ENCODE results near the gene ASXL1. TPM values are rescaled to one million over a fixed set of nuclear protein-coding genes. Genes with fewer than 3 reads are reported as not detected.
"Not testable (repeated sequence)": the region's sequence is repeated elsewhere in the genome, so short reads cannot be mapped to it uniquely, and the experiment has no call there.

Gene ASXL1
- 100 to 1,000 TPM; 155 to 162 TPM for total RNA-seq

- CTCF ChIA-PET = interaction anchor here (0.7 to 2.0 kb wide), 3 partner anchors 72 to 150 kb away, joined by 3 to 4 read pairs (median 3); no protein-coding TSS in a partner anchor
- intact Hi-C loops (cut with micrococcal nuclease) = loop anchor here (1.0 to 5.0 kb wide), 5 partner anchors 154 to 614 kb away; partner anchors contain the start of genes NOL4L and TM9SF4
- Mint-ChIP-seq H3K36me3 (ENCODE audit: low read depth) (peaks cover 20% of the 10 kb centered on the region), H3K27ac (peak within 1 kb of the TSS; percentile 100), H3K4me1 (ENCODE audit: low read depth) (peaks cover 67% of the 10 kb centered on the region), H3K4me3 (peak within 1 kb of the TSS; percentile 97), H3K27me3 (ENCODE audit: low read depth) (no peaks in the 10 kb centered on the region), H3K9me3 (no peaks in the 10 kb centered on the region)
- peak; percentile 97 for DNase-seq
Observed at GRCh38 chr20:32357869-32358631, at the start of gene ASXL1. ASXL1 (plus strand) TSS chr20:32358331; CDS start chr20:32358776, 445 bp downstream.

DNA sequence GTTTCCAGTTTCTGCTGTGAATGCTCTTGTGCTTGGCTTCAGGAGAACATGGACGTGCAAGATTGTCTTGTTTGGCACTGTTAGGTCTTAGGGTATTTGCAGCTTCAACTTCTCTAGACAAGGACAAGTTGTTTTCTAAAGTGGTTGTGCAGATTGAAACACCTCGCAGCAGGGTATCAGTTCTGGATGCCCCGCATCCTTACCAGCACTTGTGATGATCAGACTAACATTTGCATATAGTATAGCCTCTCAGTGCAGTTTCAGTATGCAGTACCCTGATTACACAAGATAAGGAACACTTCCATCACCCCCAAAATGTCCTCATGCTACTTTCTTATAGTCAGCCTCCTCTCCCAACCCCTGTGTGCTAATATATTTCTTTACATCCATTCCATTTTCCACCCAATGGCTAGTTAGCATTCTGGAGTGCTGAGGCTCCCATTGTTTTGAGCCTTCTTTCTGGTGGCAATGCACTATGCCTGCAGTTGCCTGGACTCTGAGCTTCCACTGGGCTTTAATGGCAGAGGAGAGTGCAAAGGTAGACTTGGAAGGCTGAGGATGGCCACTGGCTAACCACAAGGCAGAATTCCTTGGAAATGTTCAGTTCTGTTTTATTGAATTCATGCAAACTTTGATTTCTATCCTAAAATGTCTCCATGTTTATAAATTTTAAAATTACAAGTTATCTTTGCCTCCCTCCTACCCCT, 45.3 kb upstream of the ASXL1 start:
- H3K4me1 Mint-ChIP-seq (ENCODE audit: low read depth) = peaks cover 18% of the 10 kb centered on the region
- no peak overlapping the region for H3K27ac Mint-ChIP-seq
- no peaks in the 10 kb centered on the region for H3K27me3 Mint-ChIP-seq (ENCODE audit: low read depth)
- CTCF ChIA-PET = no interaction called here
- peaks cover 52% of the 10 kb centered on the region for H3K36me3 Mint-ChIP-seq (ENCODE audit: low read depth)
- DNase-seq = no peak
- no peak overlapping the region for H3K4me3 Mint-ChIP-seq
- no peaks in the 10 kb centered on the region for H3K9me3 Mint-ChIP-seq
- intact Hi-C loops (cut with micrococcal nuclease) = no loop called here

DNA sequence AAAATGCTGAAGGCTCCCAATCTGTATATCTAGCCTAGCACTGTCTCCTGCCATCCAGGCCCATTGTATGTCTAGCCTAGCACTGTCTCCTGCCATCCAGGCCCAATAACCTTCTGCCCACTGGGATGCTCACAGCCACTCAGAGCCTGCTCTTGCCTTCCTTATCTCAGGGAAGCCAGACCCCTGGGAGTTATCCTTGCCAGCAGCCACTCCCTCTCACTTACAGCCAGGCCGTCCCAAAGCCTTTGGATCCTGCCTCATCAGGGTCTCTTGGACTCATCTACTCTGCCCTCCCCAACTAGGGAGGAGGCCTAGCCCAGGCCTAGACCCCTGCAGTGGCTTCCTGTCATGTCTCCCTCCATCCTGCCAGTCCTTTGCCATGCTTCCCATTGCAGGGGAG, 43.4 kb upstream of the ASXL1 start:
- H3K4me3 Mint-ChIP-seq = no peak overlapping the region
- H3K4me1 Mint-ChIP-seq (ENCODE audit: low read depth) = peaks cover 22% of the 10 kb centered on the region
- peaks cover 59% of the 10 kb centered on the region for H3K36me3 Mint-ChIP-seq (ENCODE audit: low read depth)
- H3K27ac Mint-ChIP-seq = no peak overlapping the region
- H3K9me3 Mint-ChIP-seq = no peaks in the 10 kb centered on the region
- CTCF ChIA-PET = no interaction called here
- H3K27me3 Mint-ChIP-seq (ENCODE audit: low read depth) = no peaks in the 10 kb centered on the region
- intact Hi-C loops (cut with micrococcal nuclease) = loop anchor here (1.0 kb wide), 1 partner anchor 10 kb away; no protein-coding TSS in a partner anchor
- no peak for DNase-seq

DNA sequence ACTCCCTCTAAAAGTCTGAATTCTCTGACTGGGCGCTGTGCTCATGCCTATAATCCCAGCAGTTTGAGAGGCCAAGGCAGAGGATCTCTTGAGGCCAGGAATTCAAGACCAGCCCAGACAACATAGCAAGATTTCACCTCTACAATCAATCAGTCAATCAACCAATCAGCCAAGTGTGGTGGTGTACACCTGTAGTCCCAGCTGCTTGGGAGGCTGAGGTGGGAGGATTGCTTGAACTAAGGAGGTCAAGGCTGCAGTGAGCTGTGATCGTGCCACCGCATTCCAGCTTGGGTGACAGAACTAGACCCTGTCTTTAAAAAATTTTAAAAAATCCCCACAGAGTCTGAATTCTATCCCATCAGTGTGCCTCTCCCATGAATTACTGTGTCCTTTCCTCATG, 42.7 kb upstream of the ASXL1 start:
- Mint-ChIP-seq H3K36me3 (ENCODE audit: low read depth) (peaks cover 57% of the 10 kb centered on the region), H3K9me3 (no peaks in the 10 kb centered on the region), H3K27me3 (ENCODE audit: low read depth) (no peaks in the 10 kb centered on the region), H3K4me1 (ENCODE audit: low read depth) (peaks cover 22% of the 10 kb centered on the region), H3K4me3 (no peak overlapping the region), H3K27ac (no peak overlapping the region)
- DNase-seq = no peak
- CTCF ChIA-PET = interaction anchor here (1.2 kb wide), 1 partner anchor 10 kb away, joined by 4 read pairs; no protein-coding TSS in a partner anchor
- intact Hi-C loops (cut with micrococcal nuclease) = no loop called here

DNA sequence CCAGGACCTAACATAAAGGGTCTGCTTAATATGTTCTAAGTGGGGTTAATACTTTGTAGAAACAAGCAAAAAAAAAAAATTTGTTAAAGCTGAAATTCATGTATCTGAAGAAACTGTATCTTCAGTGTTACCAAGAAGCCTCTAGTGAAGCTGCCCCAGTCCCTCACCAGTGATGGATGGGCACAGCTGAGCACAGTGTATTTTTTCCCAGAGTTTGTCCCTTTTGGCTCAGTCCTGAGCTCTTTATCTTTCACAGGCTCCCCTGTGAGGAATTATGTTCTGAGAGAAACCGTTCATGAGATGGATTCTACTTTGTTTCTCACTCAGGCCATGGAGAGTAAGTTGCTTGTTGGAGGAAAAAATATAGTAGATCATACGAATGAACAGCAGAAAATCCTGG, 42.2 kb upstream of the ASXL1 start:
- CTCF ChIA-PET = interaction anchor here (1.1 to 1.2 kb wide), 2 partner anchors 9 to 311 kb away, joined by 3 to 4 read pairs; no protein-coding TSS in a partner anchor
- H3K9me3 Mint-ChIP-seq = no peaks in the 10 kb centered on the region
- peak overlapping the region; percentile 73 for H3K27ac Mint-ChIP-seq
- no peak for DNase-seq
- H3K4me1 Mint-ChIP-seq (ENCODE audit: low read depth) = peaks cover 21% of the 10 kb centered on the region
- peaks cover 56% of the 10 kb centered on the region for H3K36me3 Mint-ChIP-seq (ENCODE audit: low read depth)
- intact Hi-C loops (cut with micrococcal nuclease) = no loop called here
- H3K27me3 Mint-ChIP-seq (ENCODE audit: low read depth) = no peaks in the 10 kb centered on the region
- H3K4me3 Mint-ChIP-seq = no peak overlapping the region

GRCh38 chr20:32316667-32317066, 41.5 kb upstream of the ASXL1 start:
- Mint-ChIP-seq H3K36me3 (ENCODE audit: low read depth) (peaks cover 58% of the 10 kb centered on the region), H3K4me1 (ENCODE audit: low read depth) (peaks cover 27% of the 10 kb centered on the region), H3K27me3 (ENCODE audit: low read depth) (no peaks in the 10 kb centered on the region), H3K27ac (peak overlapping the region; percentile 73), H3K4me3 (no peak overlapping the region), H3K9me3 (no peaks in the 10 kb centered on the region)
- intact Hi-C loops (cut with micrococcal nuclease) = no loop called here
- CTCF ChIA-PET = interaction anchor here (0.6 to 1.2 kb wide), 3 partner anchors 9 to 312 kb away, joined by 3 to 5 read pairs (median 4); no protein-coding TSS in a partner anchor
- DNase-seq = no peak

GRCh38 chr20:32319100-32319499, 39.0 kb upstream of the ASXL1 start:
- CTCF ChIA-PET = no interaction called here
- Mint-ChIP-seq H3K36me3 (ENCODE audit: low read depth) (peaks cover 52% of the 10 kb centered on the region), H3K27ac (peak overlapping the region; percentile 30), H3K4me1 (ENCODE audit: low read depth) (peaks cover 14% of the 10 kb centered on the region), H3K27me3 (ENCODE audit: low read depth) (no peaks in the 10 kb centered on the region), H3K4me3 (no peak overlapping the region), H3K9me3 (no peaks in the 10 kb centered on the region)
- peak; percentile 50 for DNase-seq
- intact Hi-C loops (cut with micrococcal nuclease) = no loop called here

DNA sequence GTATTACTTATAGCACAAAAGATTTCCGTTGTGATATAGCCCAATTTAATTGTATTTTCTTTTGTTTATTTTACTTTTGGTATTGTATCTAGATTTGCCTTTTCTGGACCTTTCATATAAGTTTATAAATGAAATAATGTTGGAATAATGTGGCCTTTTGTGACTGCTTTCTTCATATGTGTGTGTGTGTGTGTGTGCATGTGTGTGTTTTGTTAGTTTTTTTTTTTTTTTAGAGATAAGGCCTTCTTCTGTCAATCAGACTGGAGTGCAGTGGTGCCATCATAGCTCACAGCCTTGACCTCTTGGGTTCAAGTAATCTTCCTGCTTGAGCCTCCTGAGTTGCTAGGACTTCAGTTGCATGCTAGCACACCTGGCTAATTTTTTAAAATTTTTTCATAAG, 37.8 kb upstream of the ASXL1 start:
- H3K4me3 Mint-ChIP-seq = no peak overlapping the region
- CTCF ChIA-PET = interaction anchor here (0.7 kb wide), 1 partner anchor 180 kb away, joined by 5 read pairs; no protein-coding TSS in a partner anchor
- no peak overlapping the region for H3K27ac Mint-ChIP-seq
- peaks cover 47% of the 10 kb centered on the region for H3K36me3 Mint-ChIP-seq (ENCODE audit: low read depth)
- peaks cover 14% of the 10 kb centered on the region for H3K4me1 Mint-ChIP-seq (ENCODE audit: low read depth)
- intact Hi-C loops (cut with micrococcal nuclease) = no loop called here
- no peaks in the 10 kb centered on the region for H3K9me3 Mint-ChIP-seq
- H3K27me3 Mint-ChIP-seq (ENCODE audit: low read depth) = no peaks in the 10 kb centered on the region
- DNase-seq = no peak

- Mint-ChIP-seq H3K27ac (no peak overlapping the region), H3K4me3 (no peak overlapping the region), H3K27me3 (ENCODE audit: low read depth) (no peaks in the 10 kb centered on the region), H3K36me3 (ENCODE audit: low read depth) (peaks cover 42% of the 10 kb centered on the region), H3K4me1 (ENCODE audit: low read depth) (peaks cover 12% of the 10 kb centered on the region), H3K9me3 (no peaks in the 10 kb centered on the region)
- intact Hi-C loops (cut with micrococcal nuclease) = no loop called here
- CTCF ChIA-PET = interaction anchor here (0.6 to 1.0 kb wide), 4 partner anchors 31 to 352 kb away, joined by 3 to 7 read pairs (median 3); partner anchors contain the start of gene C20orf203
- no peak for DNase-seq
Observed at GRCh38 chr20:32321390-32321789, 36.7 kb upstream of the ASXL1 start.

- Mint-ChIP-seq H3K4me1 (ENCODE audit: low read depth) (peaks cover 12% of the 10 kb centered on the region), H3K36me3 (ENCODE audit: low read depth) (peaks cover 41% of the 10 kb centered on the region)
- H3K4me3 Mint-ChIP-seq; H3K27ac Mint-ChIP-seq; H3K9me3 Mint-ChIP-seq; CTCF ChIA-PET; DNase-seq; intact Hi-C loops (cut with micrococcal nuclease); H3K27me3 Mint-ChIP-seq (ENCODE audit: low read depth): not testable (repeated sequence)
Observed at GRCh38 chr20:32322260-32322659, 35.9 kb upstream of the ASXL1 start.

DNA sequence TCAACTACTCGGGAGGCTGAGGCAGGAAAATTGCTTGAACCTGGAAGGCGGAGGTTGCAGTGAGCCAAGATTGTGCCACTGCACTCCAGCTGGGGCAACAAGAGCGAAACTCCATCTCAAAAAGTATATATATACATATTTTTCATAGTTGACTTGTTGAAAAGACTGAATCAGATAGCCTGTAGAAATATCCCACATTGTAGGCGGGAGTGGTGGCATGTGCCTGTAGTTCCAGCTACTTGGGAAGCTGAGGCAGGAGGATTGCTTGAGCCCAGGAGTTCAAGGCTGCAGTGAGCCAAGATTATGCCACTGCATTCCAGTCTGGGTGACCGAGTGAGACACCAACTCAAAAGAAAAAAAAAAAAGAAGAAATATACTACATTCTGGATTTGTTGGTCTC, 34.4 kb upstream of the ASXL1 start:
- H3K4me1 Mint-ChIP-seq (ENCODE audit: low read depth) = peaks cover 12% of the 10 kb centered on the region
- intact Hi-C loops (cut with micrococcal nuclease); H3K4me3 Mint-ChIP-seq; CTCF ChIA-PET; H3K27ac Mint-ChIP-seq; DNase-seq; H3K9me3 Mint-ChIP-seq; H3K27me3 Mint-ChIP-seq (ENCODE audit: low read depth): not testable (repeated sequence)
- H3K36me3 Mint-ChIP-seq (ENCODE audit: low read depth) = peaks cover 38% of the 10 kb centered on the region

DNA sequence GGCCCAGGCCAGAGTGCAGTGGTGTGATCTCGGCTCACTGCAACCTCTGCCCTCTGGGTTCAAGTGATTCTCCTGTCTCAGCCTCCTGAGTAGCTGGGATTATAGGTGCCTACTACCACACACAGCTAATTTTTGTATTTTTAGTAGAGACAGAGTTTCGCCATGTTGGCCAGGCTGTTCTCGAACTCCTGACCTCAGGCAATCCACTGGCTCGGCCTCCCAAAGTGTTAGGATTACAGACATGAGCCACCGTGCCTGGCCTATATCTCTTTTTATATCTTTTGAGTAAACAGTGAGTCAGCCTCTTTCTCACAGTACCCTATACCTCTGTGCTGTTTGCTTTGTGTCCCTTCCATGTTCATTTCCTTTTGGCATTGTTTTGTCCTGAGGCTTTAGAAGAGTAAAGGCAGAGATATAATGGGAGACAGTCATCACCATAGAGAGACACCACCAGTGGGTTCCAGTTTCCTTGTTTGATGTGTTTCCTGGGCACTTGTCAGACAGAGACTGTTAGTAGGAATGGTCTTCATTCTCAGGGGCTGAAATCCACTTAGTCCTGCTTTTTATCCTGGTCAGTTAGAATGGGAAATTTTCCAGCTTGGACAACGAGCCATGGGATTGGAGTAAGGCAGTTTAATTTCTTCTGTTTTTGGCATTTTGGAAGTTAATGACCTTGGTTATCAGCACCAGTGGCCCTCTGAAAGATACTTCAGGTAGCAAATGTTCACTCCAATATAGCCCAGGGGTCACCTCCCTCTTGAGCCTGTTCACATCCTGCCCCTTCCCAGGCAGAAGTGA, 32.2 kb upstream of the ASXL1 start:
- peak overlapping the region; percentile 61 for H3K27ac Mint-ChIP-seq
- H3K27me3 Mint-ChIP-seq (ENCODE audit: low read depth) = no peaks in the 10 kb centered on the region
- intact Hi-C loops (cut with micrococcal nuclease) = no loop called here
- H3K4me1 Mint-ChIP-seq (ENCODE audit: low read depth) = peaks cover 5% of the 10 kb centered on the region
- H3K9me3 Mint-ChIP-seq = no peaks in the 10 kb centered on the region
- no peak overlapping the region for H3K4me3 Mint-ChIP-seq
- DNase-seq = no peak
- peaks cover 30% of the 10 kb centered on the region for H3K36me3 Mint-ChIP-seq (ENCODE audit: low read depth)
- CTCF ChIA-PET = interaction anchor here (0.6 to 0.7 kb wide), 2 partner anchors 10 to 137 kb away, joined by 3 to 4 read pairs; no protein-coding TSS in a partner anchor

Measured in activated naive CD4-positive, alpha-beta T cell treated with anti-CD3 and anti-CD28 coated beads for 36 hours (primary cell).